GM23338 (cell line): ENCODE results near the gene CCDC73.

Source experiments
- CREB1 ChIP-seq: fragments of 250-450 bp; sonication (Bioruptor Pico); IDR thresholded peaks from 2 replicates; pipeline ENCODE4 v1.5.0; 2020; ENCODE audit warnings: low read depth, mild to moderate bottlenecking, moderate library complexity
- CTCF ChIP-seq, 2 experiments: fragments of 200-600 bp in 1 of 2; sonication (generic) in 1 of 2; conservative IDR thresholded peaks; 2 replicates each; pipeline versions ENCODE4 v1.5.1 to v1.6.1; 2016 to 2017; ENCODE audit warnings: antibody characterized with exemption in 2 of 2, low read depth in 2 of 2, mild to moderate bottlenecking in 2 of 2, moderate library complexity in 1 of 2
- ETS1 ChIP-seq: IDR thresholded peaks from 2 replicates; pipeline ENCODE4 v1.6.1; 2016; ENCODE audit warnings: antibody characterized with exemption
- EZH2 ChIP-seq: fragments of 200-600 bp; sonication (generic); IDR thresholded peaks from one replicate; pipeline ENCODE4 v1.8.0; 2017; ENCODE audit warnings: antibody characterized with exemption, mild to moderate bottlenecking, low read depth; ENCODE audit not compliant: unreplicated experiment
- EZH2phosphoT487 ChIP-seq: fragments of 200-600 bp; sonication (generic); IDR thresholded peaks from one replicate; pipeline ENCODE4 v1.8.1; 2018; ENCODE audit warnings: antibody characterized with exemption; ENCODE audit not compliant: unreplicated experiment
- POLR2AphosphoS5 ChIP-seq: IDR thresholded peaks from 2 replicates; pipeline ENCODE4 v1.6.1; 2016; ENCODE audit warnings: antibody characterized with exemption, low read depth
- REST ChIP-seq: IDR thresholded peaks from one replicate; pipeline ENCODE4 v1.6.1; 2018; ENCODE audit warnings: antibody characterized with exemption; ENCODE audit not compliant: unreplicated experiment
- STAT1 ChIP-seq: IDR thresholded peaks from one replicate; pipeline ENCODE4 v1.6.1; 2016; ENCODE audit warnings: antibody characterized with exemption; ENCODE audit not compliant: unreplicated experiment
- ZNF114 ChIP-seq: fragments of 250-450 bp; sonication (Bioruptor Pico); IDR thresholded peaks from 2 replicates; pipeline ENCODE4 v1.5.0; 2020; ENCODE audit warnings: mild to moderate bottlenecking, moderate library complexity

- TF ChIP-seq CTCF (conservative IDR thresholded peaks at IDR 0.05; ENCODE audit: low read depth in 2 of 2) (no peak), EZH2phosphoT487 (no peak), EZH2 (no peak), REST (no peak), POLR2AphosphoS5 (no peak), CREB1 (CRISPR knock-in tag) (no peak), ZNF114 (no peak), ETS1 (no peak), STAT1 (no peak)
Observed at GRCh38 chr11:32840587-32840986, 46.1 kb upstream of the CCDC73 start.
